Measurements from ENCODE around the gene SUPT4H1. TPM values are rescaled to one million over a fixed set of nuclear protein-coding genes. Genes with fewer than 3 reads are reported as not detected.

The SUPT4H1 gene
- total and polyA plus RNA-seq, 9 of the 15 experiments (the other 6 are each of a cell fraction or from before 2014, with no cell fraction given) = 62.1 to 320 (median 117) TPM

DNA sequence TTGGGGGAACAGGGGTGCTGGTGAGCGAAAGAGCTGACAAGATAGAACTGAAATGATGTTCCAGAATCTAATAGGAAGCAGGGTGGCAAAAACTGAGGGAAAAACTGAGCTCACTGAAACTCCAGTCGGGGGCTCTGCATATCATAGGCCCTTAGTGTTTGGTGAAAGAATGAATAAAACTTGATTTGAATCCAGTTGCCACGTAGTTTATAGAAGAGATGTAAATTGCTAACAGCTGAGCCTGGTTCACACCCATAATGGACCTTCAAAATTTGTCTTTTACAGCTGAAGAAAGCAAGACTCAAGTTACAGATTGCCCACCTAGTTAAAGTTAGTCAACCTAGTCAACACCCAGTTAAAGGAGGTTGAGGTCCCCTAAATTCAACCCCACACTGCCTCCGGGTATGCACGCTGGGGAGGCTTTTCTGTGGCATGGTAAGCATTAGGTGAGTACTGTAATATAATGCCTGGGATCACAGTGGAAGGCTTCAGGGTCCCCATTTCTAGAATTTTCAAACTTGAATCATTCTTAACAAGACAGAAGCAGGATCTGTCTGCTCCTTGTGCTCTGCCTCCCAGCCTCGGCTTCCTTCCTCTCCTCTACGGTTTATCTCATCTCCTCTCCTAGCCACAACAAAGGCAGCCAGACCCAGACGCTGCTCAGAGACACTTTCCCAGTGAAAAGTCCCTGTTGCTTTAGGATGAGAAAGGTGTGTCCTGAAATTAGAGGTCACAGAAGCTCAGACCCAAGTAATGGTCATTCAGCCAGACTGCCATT is 26.9 kb upstream of the SUPT4H1 start (continued):
- TF ChIP-seq, protein P1, sequence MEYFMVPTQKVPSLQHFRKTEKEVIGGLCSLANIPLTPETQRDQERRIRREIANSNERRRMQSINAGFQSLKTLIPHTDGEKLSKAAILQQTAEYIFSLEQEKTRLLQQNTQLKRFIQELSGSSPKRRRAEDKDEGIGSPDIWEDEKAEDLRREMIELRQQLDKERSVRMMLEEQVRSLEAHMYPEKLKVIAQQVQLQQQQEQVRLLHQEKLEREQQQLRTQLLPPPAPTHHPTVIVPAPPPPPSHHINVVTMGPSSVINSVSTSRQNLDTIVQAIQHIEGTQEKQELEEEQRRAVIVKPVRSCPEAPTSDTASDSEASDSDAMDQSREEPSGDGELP (CRISPR knock-in tag; IDR thresholded peaks at IDR 0.05; ENCODE audit: borderline replicate concordance) = no peak
- TF ChIP-seq, protein P2, sequence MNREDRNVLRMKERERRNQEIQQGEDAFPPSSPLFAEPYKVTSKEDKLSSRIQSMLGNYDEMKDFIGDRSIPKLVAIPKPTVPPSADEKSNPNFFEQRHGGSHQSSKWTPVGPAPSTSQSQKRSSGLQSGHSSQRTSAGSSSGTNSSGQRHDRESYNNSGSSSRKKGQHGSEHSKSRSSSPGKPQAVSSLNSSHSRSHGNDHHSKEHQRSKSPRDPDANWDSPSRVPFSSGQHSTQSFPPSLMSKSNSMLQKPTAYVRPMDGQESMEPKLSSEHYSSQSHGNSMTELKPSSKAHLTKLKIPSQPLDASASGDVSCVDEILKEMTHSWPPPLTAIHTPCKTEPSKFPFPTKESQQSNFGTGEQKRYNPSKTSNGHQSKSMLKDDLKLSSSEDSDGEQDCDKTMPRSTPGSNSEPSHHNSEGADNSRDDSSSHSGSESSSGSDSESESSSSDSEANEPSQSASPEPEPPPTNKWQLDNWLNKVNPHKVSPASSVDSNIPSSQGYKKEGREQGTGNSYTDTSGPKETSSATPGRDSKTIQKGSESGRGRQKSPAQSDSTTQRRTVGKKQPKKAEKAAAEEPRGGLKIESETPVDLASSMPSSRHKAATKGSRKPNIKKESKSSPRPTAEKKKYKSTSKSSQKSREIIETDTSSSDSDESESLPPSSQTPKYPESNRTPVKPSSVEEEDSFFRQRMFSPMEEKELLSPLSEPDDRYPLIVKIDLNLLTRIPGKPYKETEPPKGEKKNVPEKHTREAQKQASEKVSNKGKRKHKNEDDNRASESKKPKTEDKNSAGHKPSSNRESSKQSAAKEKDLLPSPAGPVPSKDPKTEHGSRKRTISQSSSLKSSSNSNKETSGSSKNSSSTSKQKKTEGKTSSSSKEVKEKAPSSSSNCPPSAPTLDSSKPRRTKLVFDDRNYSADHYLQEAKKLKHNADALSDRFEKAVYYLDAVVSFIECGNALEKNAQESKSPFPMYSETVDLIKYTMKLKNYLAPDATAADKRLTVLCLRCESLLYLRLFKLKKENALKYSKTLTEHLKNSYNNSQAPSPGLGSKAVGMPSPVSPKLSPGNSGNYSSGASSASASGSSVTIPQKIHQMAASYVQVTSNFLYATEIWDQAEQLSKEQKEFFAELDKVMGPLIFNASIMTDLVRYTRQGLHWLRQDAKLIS (CRISPR knock-in tag; IDR thresholded peaks at IDR 0.05) = no peak
- no peak for TF ChIP-seq ADNP (tag; IDR thresholded peaks at IDR 0.05)
- TF ChIP-seq HDAC3 (IDR thresholded peaks at IDR 0.05; ENCODE audit: borderline replicate concordance, partially characterized antibody) = peak; percentile 39
- TF ChIP-seq CTBP1 (IDR thresholded peaks at IDR 0.05; ENCODE audit: borderline replicate concordance) = peak; percentile 66; the same call in 1 of the 2 replicates
- TF ChIP-seq SOX6 (IDR thresholded peaks at IDR 0.05) = peak; percentile 92
- TF ChIP-seq ZNF239 (CRISPR knock-in tag; IDR thresholded peaks at IDR 0.05) = no peak
- TF ChIP-seq SMAD4 (CRISPR knock-in tag; conservative IDR thresholded peaks at IDR 0.05) = peak; percentile 99
- no peak for TF ChIP-seq PTTG1 (tag; IDR thresholded peaks at IDR 0.05; ENCODE audit: low read depth)
- no peak for TF ChIP-seq NR2C1 (IDR thresholded peaks at IDR 0.05)
- TF ChIP-seq NR2C1 (tag; IDR thresholded peaks at IDR 0.05) = no peak; the same call in 1 of the 2 replicates
- TF ChIP-seq PHF8 (IDR thresholded peaks at IDR 0.05; ENCODE audit: borderline replicate concordance, low read length) = no peak
- no peak for TF ChIP-seq XRCC4 (IDR thresholded peaks at IDR 0.05; ENCODE audit: extremely low read depth, insufficient read depth, insufficient read length)
- TF ChIP-seq CREBBP (IDR thresholded peaks at IDR 0.05; ENCODE audit: low read depth, low read length) = no peak
- 0 out of 2 replicates have a peak, but pooled peaks have one; percentile 4 for TF ChIP-seq ZNF316 (IDR thresholded peaks at IDR 0.05)
- TF ChIP-seq FOXM1 (IDR thresholded peaks at IDR 0.05; ENCODE audit: low read depth) = no peak
- TF ChIP-seq FOXM1 (CRISPR knock-in tag; IDR thresholded peaks at IDR 0.05; ENCODE audit: low read depth) = no peak
- TF ChIP-seq LEF1 (IDR thresholded peaks at IDR 0.05) = peak; percentile 93
- no peak for TF ChIP-seq ZNF184 (CRISPR knock-in tag; IDR thresholded peaks at IDR 0.05)
- 0 out of 2 replicates have a peak, but pooled peaks have one; percentile 22 for TF ChIP-seq ERF (CRISPR knock-in tag; IDR thresholded peaks at IDR 0.05)
- no peak for TF ChIP-seq ZNF224 (CRISPR knock-in tag; IDR thresholded peaks at IDR 0.05)
- no peak for TF ChIP-seq HCFC1 (IDR thresholded peaks at IDR 0.05; ENCODE audit: low read depth, low read length)
- TF ChIP-seq CCNT2 (IDR thresholded peaks at IDR 0.05; ENCODE audit: borderline replicate concordance, extremely low read depth, insufficient read length, low read depth, low read length) = no peak
- TF ChIP-seq, protein P3, sequence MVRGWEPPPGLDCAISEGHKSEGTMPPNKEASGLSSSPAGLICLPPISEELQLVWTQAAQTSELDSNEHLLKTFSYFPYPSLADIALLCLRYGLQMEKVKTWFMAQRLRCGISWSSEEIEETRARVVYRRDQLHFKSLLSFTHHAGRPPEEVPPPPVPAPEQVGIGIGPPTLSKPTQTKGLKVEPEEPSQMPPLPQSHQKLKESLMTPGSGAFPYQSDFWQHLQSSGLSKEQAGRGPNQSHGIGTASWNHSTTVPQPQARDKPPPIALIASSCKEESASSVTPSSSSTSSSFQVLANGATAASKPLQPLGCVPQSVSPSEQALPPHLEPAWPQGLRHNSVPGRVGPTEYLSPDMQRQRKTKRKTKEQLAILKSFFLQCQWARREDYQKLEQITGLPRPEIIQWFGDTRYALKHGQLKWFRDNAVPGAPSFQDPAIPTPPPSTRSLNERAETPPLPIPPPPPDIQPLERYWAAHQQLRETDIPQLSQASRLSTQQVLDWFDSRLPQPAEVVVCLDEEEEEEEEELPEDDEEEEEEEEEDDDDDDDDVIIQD (CRISPR knock-in tag; IDR thresholded peaks at IDR 0.05) = no peak
